Measurements from ENCODE around the gene P2RY1.
A peak's percentile ranks its signal among the peaks of the same experiment; 100 is the strongest.

Gene P2RY1

GRCh38 chr3:152825566-152825965 lies 9.4 kb upstream of the P2RY1 start:
- Histone ChIP-seq H3K27me3 (ENCODE audit: control insufficient read depth in 1 of 2, insufficient read depth in 2 of 2, low read length in 2 of 2) (no peaks in the 10 kb centered on the region), H3K4me1 (ENCODE audit: control insufficient read depth, insufficient read depth, low read length) (no peaks in the 10 kb centered on the region), H3K27ac (ENCODE audit: low read length) (no peak overlapping the region), H3K36me3 (ENCODE audit: control insufficient read depth in 2 of 2, insufficient read depth in 2 of 2, low read length in 2 of 2) (no peaks in the 10 kb centered on the region), H3K4me3 (ENCODE audit: low read length in 2 of 2) (no peak overlapping the region), H3K9ac (ENCODE audit: low read length in 2 of 2) (no peak overlapping the region), H3K9me3 (ENCODE audit: control insufficient read depth in 2 of 2, low read length in 2 of 2) (no peaks in the 10 kb centered on the region)

- Histone ChIP-seq H3K4me3 (ENCODE audit: low read length in 2 of 2) (no peak overlapping the region), H3K4me1 (ENCODE audit: control insufficient read depth, insufficient read depth, low read length) (no peaks in the 10 kb centered on the region), H3K9ac (ENCODE audit: low read length in 2 of 2) (no peak overlapping the region), H3K27ac (ENCODE audit: low read length) (no peak overlapping the region), H3K27me3 (ENCODE audit: control insufficient read depth in 1 of 2, insufficient read depth in 2 of 2, low read length in 2 of 2) (no peaks in the 10 kb centered on the region), H3K36me3 (ENCODE audit: control insufficient read depth in 2 of 2, insufficient read depth in 2 of 2, low read length in 2 of 2) (no peaks in the 10 kb centered on the region), H3K9me3 (ENCODE audit: control insufficient read depth in 2 of 2, low read length in 2 of 2) (no peaks in the 10 kb centered on the region)
Measured at GRCh38 chr3:152826476-152826875, 8.5 kb upstream of the P2RY1 start.

DNA sequence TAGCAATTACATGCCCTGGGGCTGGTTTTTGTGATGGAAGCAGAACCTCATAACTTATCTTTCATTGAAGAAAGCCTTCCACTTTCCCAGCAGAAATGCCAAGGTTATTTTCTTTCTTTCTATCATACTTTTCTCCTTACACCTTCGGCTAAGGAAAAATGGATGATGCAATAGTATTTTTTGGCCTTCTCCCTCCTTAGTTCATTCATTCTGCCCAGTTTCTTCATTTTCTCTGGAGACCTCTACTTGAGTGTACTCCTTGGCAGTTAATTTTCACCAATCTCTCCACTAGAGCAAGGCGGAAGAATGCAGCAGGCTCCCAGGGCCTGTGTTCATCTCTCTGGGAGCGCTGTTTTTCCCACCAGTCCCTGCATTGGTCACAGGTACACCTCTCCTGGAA lies 7.6 kb upstream of the P2RY1 start:
- Histone ChIP-seq H3K4me1 (ENCODE audit: control insufficient read depth, insufficient read depth, low read length) (no peaks in the 10 kb centered on the region), H3K9me3 (ENCODE audit: control insufficient read depth in 2 of 2, low read length in 2 of 2) (no peaks in the 10 kb centered on the region), H3K9ac (ENCODE audit: low read length in 2 of 2) (no peak overlapping the region), H3K27me3 (ENCODE audit: control insufficient read depth in 1 of 2, insufficient read depth in 2 of 2, low read length in 2 of 2) (no peaks in the 10 kb centered on the region), H3K36me3 (ENCODE audit: control insufficient read depth in 2 of 2, insufficient read depth in 2 of 2, low read length in 2 of 2) (no peaks in the 10 kb centered on the region), H3K4me3 (ENCODE audit: low read length in 2 of 2) (no peak overlapping the region), H3K27ac (ENCODE audit: low read length) (no peak overlapping the region)

DNA sequence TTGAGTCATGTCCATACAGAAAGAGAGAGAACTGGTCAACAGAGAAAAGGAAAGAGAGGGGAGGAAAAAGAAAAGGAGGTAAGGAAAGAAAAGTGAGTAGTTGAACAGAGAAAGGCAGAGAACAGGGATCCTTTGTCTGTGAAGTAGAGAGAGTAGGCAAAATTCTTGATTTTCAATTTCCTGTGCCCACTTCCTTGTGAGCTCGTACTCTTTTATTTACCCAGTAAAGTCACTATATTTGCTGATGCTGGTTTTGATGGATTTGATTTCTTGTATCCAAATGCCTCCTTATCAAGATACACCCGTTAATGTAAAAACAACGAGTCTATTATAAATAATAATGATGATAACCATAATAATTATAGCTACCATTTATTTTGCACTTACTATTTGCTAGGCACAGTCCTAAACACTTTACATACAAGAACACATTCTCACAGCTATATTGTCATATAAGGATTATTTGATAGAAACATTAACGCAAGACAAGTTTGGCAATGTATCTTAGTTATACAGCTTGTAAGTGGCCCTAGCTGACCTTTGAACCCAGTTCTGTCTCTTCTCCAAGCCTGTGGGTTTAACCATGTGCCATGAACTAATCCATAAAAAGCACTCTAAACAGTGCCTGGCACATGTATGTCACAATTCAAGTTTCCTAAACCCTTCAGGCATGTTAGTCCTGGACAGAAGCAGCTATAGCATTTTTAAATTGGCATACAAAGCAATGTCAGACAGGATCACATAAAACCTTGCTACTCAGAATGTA lies 6.7 kb upstream of the P2RY1 start:
- Histone ChIP-seq H3K36me3 (ENCODE audit: control insufficient read depth in 2 of 2, insufficient read depth in 2 of 2, low read length in 2 of 2) (no peaks in the 10 kb centered on the region), H3K9ac (ENCODE audit: low read length in 2 of 2) (no peak overlapping the region), H3K4me1 (ENCODE audit: control insufficient read depth, insufficient read depth, low read length) (no peaks in the 10 kb centered on the region), H3K27ac (ENCODE audit: low read length) (no peak overlapping the region), H3K4me3 (ENCODE audit: low read length in 2 of 2) (no peak overlapping the region), H3K27me3 (ENCODE audit: control insufficient read depth in 1 of 2, insufficient read depth in 2 of 2, low read length in 2 of 2) (no peaks in the 10 kb centered on the region), H3K9me3 (ENCODE audit: control insufficient read depth in 2 of 2, low read length in 2 of 2) (no peaks in the 10 kb centered on the region)

- H3K4me1 ChIP-seq (ENCODE audit: control insufficient read depth, insufficient read depth, low read length): peaks cover 2% of the 10 kb centered on the region
- no peak overlapping the region for H3K9ac ChIP-seq (ENCODE audit: low read length in 2 of 2)
- peaks cover 0 to 1% of the 10 kb centered on the region in 2 donors for H3K27me3 ChIP-seq (ENCODE audit: control insufficient read depth in 1 of 2, insufficient read depth in 2 of 2, low read length in 2 of 2)
- no peaks in the 10 kb centered on the region for H3K36me3 ChIP-seq (ENCODE audit: control insufficient read depth in 2 of 2, insufficient read depth in 2 of 2, low read length in 2 of 2)
- H3K27ac ChIP-seq (ENCODE audit: low read length): no peak overlapping the region
- no peak overlapping the region for H3K4me3 ChIP-seq (ENCODE audit: low read length in 2 of 2)
- H3K9me3 ChIP-seq (ENCODE audit: control insufficient read depth in 2 of 2, low read length in 2 of 2): no peaks in the 10 kb centered on the region
Measured at GRCh38 chr3:152830245-152830644, 4.7 kb upstream of the P2RY1 start.

DNA sequence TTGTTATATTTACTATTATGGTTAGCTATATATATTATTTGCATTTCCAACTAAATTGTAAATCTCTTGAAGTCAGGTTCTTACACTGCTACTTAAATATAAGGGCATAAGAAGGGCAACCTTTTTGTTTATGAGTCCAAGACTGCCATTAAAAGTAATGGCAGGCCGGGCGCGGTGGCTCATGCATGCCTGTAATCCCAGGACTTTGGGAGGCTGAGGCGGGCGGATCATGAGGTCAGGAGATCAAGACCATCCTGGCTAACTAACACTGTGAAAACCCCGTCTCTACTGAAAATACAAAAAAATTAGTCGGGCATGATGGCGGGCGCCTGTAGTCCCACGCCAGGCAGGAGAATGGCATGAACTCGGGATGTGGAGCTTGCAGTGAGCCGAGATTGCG lies 2.9 kb upstream of the P2RY1 start:
- no peak overlapping the region for H3K4me3 ChIP-seq (ENCODE audit: low read length in 2 of 2)

GRCh38 chr3:152833089-152833488 lies 1.8 kb upstream of the P2RY1 start:
- peaks cover 8% of the 10 kb centered on the region for H3K4me1 ChIP-seq (ENCODE audit: control insufficient read depth, insufficient read depth, low read length)
- H3K9ac ChIP-seq (ENCODE audit: low read length in 2 of 2): no peak overlapping the region
- H3K27ac ChIP-seq (ENCODE audit: low read length): no peak overlapping the region
- H3K4me3 ChIP-seq (ENCODE audit: low read length in 2 of 2): no peak overlapping the region
- H3K27me3 ChIP-seq (ENCODE audit: control insufficient read depth in 1 of 2, insufficient read depth in 2 of 2, low read length in 2 of 2): peaks cover 7% of the 10 kb centered on the region in 2 donors
- no peaks in the 10 kb centered on the region for H3K36me3 ChIP-seq (ENCODE audit: control insufficient read depth in 2 of 2, insufficient read depth in 2 of 2, low read length in 2 of 2)
- no peaks in the 10 kb centered on the region for H3K9me3 ChIP-seq (ENCODE audit: control insufficient read depth in 2 of 2, low read length in 2 of 2)

More for the DNA sequence above, 2.9 kb upstream of the P2RY1 start:
- H3K27me3 ChIP-seq (ENCODE audit: control insufficient read depth in 1 of 2, insufficient read depth in 2 of 2, low read length in 2 of 2): peaks cover 7% of the 10 kb centered on the region in 2 donors
- no peaks in the 10 kb centered on the region for H3K9me3 ChIP-seq (ENCODE audit: control insufficient read depth in 2 of 2, low read length in 2 of 2)
- no peak overlapping the region for H3K9ac ChIP-seq (ENCODE audit: low read length in 2 of 2)
- H3K27ac ChIP-seq (ENCODE audit: low read length): no peak overlapping the region
- H3K36me3 ChIP-seq (ENCODE audit: control insufficient read depth in 2 of 2, insufficient read depth in 2 of 2, low read length in 2 of 2): no peaks in the 10 kb centered on the region
- peaks cover 8% of the 10 kb centered on the region for H3K4me1 ChIP-seq (ENCODE audit: control insufficient read depth, insufficient read depth, low read length)

- Histone ChIP-seq H3K4me3 (ENCODE audit: low read length in 2 of 2) (peak overlapping the region; percentile 65 to 81), H3K4me1 (ENCODE audit: control insufficient read depth, insufficient read depth, low read length) (peaks cover 8% of the 10 kb centered on the region), H3K27ac (ENCODE audit: low read length) (no peak overlapping the region), H3K9ac (ENCODE audit: low read length in 2 of 2) (peak overlapping the region in 1 of 2 donors; percentile 38), H3K27me3 (ENCODE audit: control insufficient read depth in 1 of 2, insufficient read depth in 2 of 2, low read length in 2 of 2) (peaks cover 7% of the 10 kb centered on the region in 2 donors), H3K36me3 (ENCODE audit: control insufficient read depth in 2 of 2, insufficient read depth in 2 of 2, low read length in 2 of 2) (no peaks in the 10 kb centered on the region), H3K9me3 (ENCODE audit: control insufficient read depth in 2 of 2, low read length in 2 of 2) (no peaks in the 10 kb centered on the region)
Measured at GRCh38 chr3:152834191-152834775, 648 bp upstream of the P2RY1 start.

- no peaks in the 10 kb centered on the region for H3K9me3 ChIP-seq (ENCODE audit: control insufficient read depth in 2 of 2, low read length in 2 of 2)
- H3K27me3 ChIP-seq (ENCODE audit: control insufficient read depth in 1 of 2, insufficient read depth in 2 of 2, low read length in 2 of 2): peaks cover 7% of the 10 kb centered on the region in 2 donors
- H3K4me1 ChIP-seq (ENCODE audit: control insufficient read depth, insufficient read depth, low read length): peaks cover 8% of the 10 kb centered on the region
- no peaks in the 10 kb centered on the region for H3K36me3 ChIP-seq (ENCODE audit: control insufficient read depth in 2 of 2, insufficient read depth in 2 of 2, low read length in 2 of 2)
- no peak overlapping the region for H3K27ac ChIP-seq (ENCODE audit: low read length)
- peak overlapping the region; percentile 6 to 38 for H3K9ac ChIP-seq (ENCODE audit: low read length in 2 of 2)
- H3K4me3 ChIP-seq (ENCODE audit: low read length in 2 of 2): peak overlapping the region; percentile 65 to 81
Measured at GRCh38 chr3:152835601-152836102, 721 bp downstream of the P2RY1 start.

DNA sequence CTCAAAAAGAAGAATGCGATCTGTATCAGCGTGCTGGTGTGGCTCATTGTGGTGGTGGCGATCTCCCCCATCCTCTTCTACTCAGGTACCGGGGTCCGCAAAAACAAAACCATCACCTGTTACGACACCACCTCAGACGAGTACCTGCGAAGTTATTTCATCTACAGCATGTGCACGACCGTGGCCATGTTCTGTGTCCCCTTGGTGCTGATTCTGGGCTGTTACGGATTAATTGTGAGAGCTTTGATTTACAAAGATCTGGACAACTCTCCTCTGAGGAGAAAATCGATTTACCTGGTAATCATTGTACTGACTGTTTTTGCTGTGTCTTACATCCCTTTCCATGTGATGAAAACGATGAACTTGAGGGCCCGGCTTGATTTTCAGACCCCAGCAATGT lies 1.3 kb downstream of the P2RY1 start:
- H3K9ac ChIP-seq (ENCODE audit: low read length in 2 of 2): peak overlapping the region; percentile 13 to 38
- no peaks in the 10 kb centered on the region for H3K9me3 ChIP-seq (ENCODE audit: control insufficient read depth in 2 of 2, low read length in 2 of 2)
- H3K27ac ChIP-seq (ENCODE audit: low read length): no peak overlapping the region
- H3K27me3 ChIP-seq (ENCODE audit: control insufficient read depth in 1 of 2, insufficient read depth in 2 of 2, low read length in 2 of 2): peaks cover 7% of the 10 kb centered on the region in 2 donors
- H3K4me1 ChIP-seq (ENCODE audit: control insufficient read depth, insufficient read depth, low read length): peaks cover 8% of the 10 kb centered on the region
- no peaks in the 10 kb centered on the region for H3K36me3 ChIP-seq (ENCODE audit: control insufficient read depth in 2 of 2, insufficient read depth in 2 of 2, low read length in 2 of 2)
- peak overlapping the region; percentile 65 to 81 for H3K4me3 ChIP-seq (ENCODE audit: low read length in 2 of 2)

DNA sequence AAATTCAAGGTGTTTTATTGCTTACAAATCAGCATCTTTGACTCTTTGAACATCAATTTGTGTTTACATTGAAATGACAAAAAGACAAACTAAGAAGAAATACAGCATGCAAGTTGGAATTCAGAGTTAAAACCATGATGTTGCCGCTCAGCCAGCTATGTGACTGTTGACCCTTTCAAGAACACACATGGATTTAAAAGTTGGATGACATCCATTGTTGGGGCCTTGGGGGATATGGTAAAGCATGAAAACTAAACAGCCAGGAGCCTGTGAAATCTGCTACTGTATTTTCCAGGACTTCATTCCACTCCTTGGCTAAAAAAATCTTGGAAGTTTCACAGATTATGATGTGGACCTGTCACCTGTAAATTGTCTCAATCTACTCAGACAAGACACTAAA lies 4.6 kb downstream of the P2RY1 start:
- Histone ChIP-seq H3K9me3 (ENCODE audit: control insufficient read depth in 2 of 2, low read length in 2 of 2) (no peaks in the 10 kb centered on the region), H3K36me3 (ENCODE audit: control insufficient read depth in 2 of 2, insufficient read depth in 2 of 2, low read length in 2 of 2) (no peaks in the 10 kb centered on the region), H3K4me3 (ENCODE audit: low read length in 2 of 2) (no peak overlapping the region), H3K27me3 (ENCODE audit: control insufficient read depth in 1 of 2, insufficient read depth in 2 of 2, low read length in 2 of 2) (peaks cover 7% of the 10 kb centered on the region in 2 donors), H3K4me1 (ENCODE audit: control insufficient read depth, insufficient read depth, low read length) (peaks cover 8% of the 10 kb centered on the region), H3K27ac (ENCODE audit: low read length) (no peak overlapping the region), H3K9ac (ENCODE audit: low read length in 2 of 2) (no peak overlapping the region)

All from stomach smooth muscle (tissue), 2 donors.